ENCODE data around the gene CDC42BPA. TPM values are rescaled to one million over a fixed set of nuclear protein-coding genes. Genes with fewer than 3 reads are reported as not detected.
"Not testable (repeated sequence)": the region's sequence is repeated elsewhere in the genome, so short reads cannot be mapped to it uniquely, and the experiment has no call there.

Gene CDC42BPA
- total and polyA plus RNA-seq, 2 experiments from 2014 or later: 25.1 to 25.2 TPM

- H3K27ac ChIP-seq: no peak overlapping the region
- H3K27me3 ChIP-seq: no peaks in the 10 kb centered on the region
- no peak overlapping the region for H3K4me3 ChIP-seq
These were observed 37.4 kb upstream of the CDC42BPA start for GRCh38 chr1:227355542-227356245.

GRCh38 chr1:227353186-227353585, 34.9 kb upstream of the CDC42BPA start:
- Histone ChIP-seq H3K27ac (no peak overlapping the region), H3K4me1 (ENCODE audit: low read depth) (no peaks in the 10 kb centered on the region), H3K9me3 (ENCODE audit: low read depth) (no peaks in the 10 kb centered on the region), H3K36me3 (no peaks in the 10 kb centered on the region), H3K27me3 (no peaks in the 10 kb centered on the region), H3K4me3 (no peak overlapping the region)
- DNase-seq (ENCODE audit: low read depth in 1 of 2, low spot score in 1 of 2): no peak
- no peak for TF ChIP-seq CTCF (IDR thresholded peaks at IDR 0.05; ENCODE audit: low read depth, low read length)

More at GRCh38 chr1:227355542-227356245, 37.4 kb upstream of the CDC42BPA start:
- no peak for TF ChIP-seq CTCF (IDR thresholded peaks at IDR 0.05; ENCODE audit: low read depth, low read length)
- no peak for DNase-seq (ENCODE audit: low read depth in 1 of 2, low spot score in 1 of 2)
- Histone ChIP-seq H3K36me3 (no peaks in the 10 kb centered on the region), H3K4me1 (ENCODE audit: low read depth) (no peaks in the 10 kb centered on the region), H3K9me3 (ENCODE audit: low read depth) (no peaks in the 10 kb centered on the region)

- H3K4me3 ChIP-seq; H3K36me3 ChIP-seq; H3K9me3 ChIP-seq (ENCODE audit: low read depth); H3K27ac ChIP-seq; H3K27me3 ChIP-seq; DNase-seq (ENCODE audit: low read depth in 1 of 2, low spot score in 1 of 2); H3K4me1 ChIP-seq (ENCODE audit: low read depth): not testable (repeated sequence)
These were observed 33.9 kb upstream of the CDC42BPA start for GRCh38 chr1:227352164-227352563.

GRCh38 chr1:227351443-227351842, 33.2 kb upstream of the CDC42BPA start:
- Histone ChIP-seq H3K27me3 (no peaks in the 10 kb centered on the region), H3K4me3 (no peak overlapping the region), H3K27ac (no peak overlapping the region), H3K4me1 (ENCODE audit: low read depth) (no peaks in the 10 kb centered on the region), H3K36me3 (no peaks in the 10 kb centered on the region), H3K9me3 (ENCODE audit: low read depth) (no peaks in the 10 kb centered on the region)
- peak in 1 of 2 donors; percentile 58 for DNase-seq (ENCODE audit: low read depth in 1 of 2, low spot score in 1 of 2)
- TF ChIP-seq CTCF (IDR thresholded peaks at IDR 0.05; ENCODE audit: low read depth, low read length): no peak

GRCh38 chr1:227349967-227350366, 31.7 kb upstream of the CDC42BPA start:
- Histone ChIP-seq H3K27me3 (no peaks in the 10 kb centered on the region), H3K4me1 (ENCODE audit: low read depth) (no peaks in the 10 kb centered on the region), H3K27ac (no peak overlapping the region), H3K36me3 (no peaks in the 10 kb centered on the region), H3K4me3 (no peak overlapping the region), H3K9me3 (ENCODE audit: low read depth) (no peaks in the 10 kb centered on the region)
- TF ChIP-seq CTCF (IDR thresholded peaks at IDR 0.05; ENCODE audit: low read depth, low read length): no peak
- DNase-seq (ENCODE audit: low read depth in 1 of 2, low spot score in 1 of 2): no peak

- no peaks in the 10 kb centered on the region for H3K27me3 ChIP-seq
These were observed 25.6 kb upstream of the CDC42BPA start for GRCh38 chr1:227343727-227344551.

More at GRCh38 chr1:227343727-227344551, 25.6 kb upstream of the CDC42BPA start:
- H3K36me3 ChIP-seq: no peaks in the 10 kb centered on the region
- no peaks in the 10 kb centered on the region for H3K9me3 ChIP-seq (ENCODE audit: low read depth)
- H3K27ac ChIP-seq: no peak overlapping the region
- no peak overlapping the region for H3K4me3 ChIP-seq
- no peaks in the 10 kb centered on the region for H3K4me1 ChIP-seq (ENCODE audit: low read depth)
- TF ChIP-seq CTCF (IDR thresholded peaks at IDR 0.05; ENCODE audit: low read depth, low read length): no peak
- DNase-seq (ENCODE audit: low read depth in 1 of 2, low spot score in 1 of 2): peak in 1 of 2 donors; percentile 91

All from cardiac muscle cell (in vitro differentiated cells and primary cell).